Endometrial microvascular endothelial cells (primary cell): ENCODE data around the gene USP36. TPM values are rescaled to one million over a fixed set of nuclear protein-coding genes. Genes with fewer than 3 reads are reported as not detected.
"Not testable (repeated sequence)": the region's sequence is repeated elsewhere in the genome, so short reads cannot be mapped to it uniquely, and the experiment has no call there.

Experiments used
- in situ Hi-C: cut with HindIII; loops from 2 replicates; pipeline ENCODE4 v1.10.0; 2017; ENCODE audit warnings: low sequenced_read_pairs, low pct_unique_long_range_greater_than_20kb; ENCODE audit errors: inconsistent ontology term
- total RNA-seq: library from RNA; depleted of rRNA; stranded (reverse); fragments of >200 nt; gene quantifications from one replicate; pipeline ENCODE4 v1.2.3, GENCODE V29; 2015; ENCODE audit errors: inconsistent ontology term

The USP36 gene
- 38.4 TPM for total RNA-seq

- in situ Hi-C loops = loop anchor here (25.0 kb wide), 1 partner anchor 146 kb away; the partner anchor contains the start of gene LGALS3BP
Measured at GRCh38 chr17:78840780-78841611, at the start of gene USP36. USP36 (minus strand) TSS chr17:78840814; CDS start chr17:78836363, 4,451 bp downstream.

- in situ Hi-C loops = not testable (repeated sequence)
Measured at GRCh38 chr17:78890096-78890495, 49.5 kb upstream of the USP36 start.

GRCh38 chr17:78889531-78889930, 48.9 kb upstream of the USP36 start:
- in situ Hi-C loops = no loop called here

GRCh38 chr17:78888941-78889518, 48.4 kb upstream of the USP36 start:
- in situ Hi-C loops = no loop called here

GRCh38 chr17:78886954-78887353, 46.3 kb upstream of the USP36 start:
- in situ Hi-C loops = no loop called here

- in situ Hi-C loops = no loop called here
Measured at GRCh38 chr17:78885956-78886355, 45.3 kb upstream of the USP36 start.

- in situ Hi-C loops = no loop called here
Measured at GRCh38 chr17:78884876-78885667, 44.5 kb upstream of the USP36 start.

GRCh38 chr17:78884148-78884825, 43.7 kb upstream of the USP36 start:
- in situ Hi-C loops = no loop called here

GRCh38 chr17:78883533-78884131, 43.0 kb upstream of the USP36 start:
- in situ Hi-C loops = no loop called here

GRCh38 chr17:78883089-78883532, 42.5 kb upstream of the USP36 start:
- in situ Hi-C loops = no loop called here

- in situ Hi-C loops = no loop called here
Measured at GRCh38 chr17:78882540-78883088, 42.0 kb upstream of the USP36 start.

GRCh38 chr17:78879635-78880186, 39.1 kb upstream of the USP36 start:
- in situ Hi-C loops = no loop called here

GRCh38 chr17:78878871-78879527, 38.4 kb upstream of the USP36 start:
- in situ Hi-C loops = no loop called here

GRCh38 chr17:78878261-78878660, 37.6 kb upstream of the USP36 start:
- in situ Hi-C loops = no loop called here

GRCh38 chr17:78876954-78877517, 36.4 kb upstream of the USP36 start:
- in situ Hi-C loops = not testable (repeated sequence)

GRCh38 chr17:78876094-78876597, 35.5 kb upstream of the USP36 start:
- in situ Hi-C loops = no loop called here
